ENCODE data around the gene PYDC2.

The PYDC2 gene

DNA sequence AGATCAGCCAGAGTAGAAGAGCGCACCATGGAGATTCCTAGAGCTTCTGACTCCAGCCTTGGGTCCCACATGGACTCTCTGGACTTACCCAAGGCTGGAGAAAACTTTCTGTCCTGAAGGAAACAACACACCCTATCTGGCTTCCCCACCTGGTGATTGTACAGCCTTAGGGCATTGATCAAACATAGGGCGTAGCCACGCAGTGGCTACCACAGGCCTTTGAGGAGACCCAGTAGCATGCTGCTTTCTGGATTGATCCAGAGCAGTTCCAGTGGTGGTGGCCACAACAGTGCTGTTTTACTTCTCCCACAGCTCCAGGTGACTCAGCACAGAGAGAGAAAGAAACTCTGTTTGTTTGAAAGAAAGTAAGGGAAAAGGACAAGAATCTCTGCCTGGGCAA lies 23.5 kb downstream of the PYDC2 start:
- TF ChIP-seq, protein P1, sequence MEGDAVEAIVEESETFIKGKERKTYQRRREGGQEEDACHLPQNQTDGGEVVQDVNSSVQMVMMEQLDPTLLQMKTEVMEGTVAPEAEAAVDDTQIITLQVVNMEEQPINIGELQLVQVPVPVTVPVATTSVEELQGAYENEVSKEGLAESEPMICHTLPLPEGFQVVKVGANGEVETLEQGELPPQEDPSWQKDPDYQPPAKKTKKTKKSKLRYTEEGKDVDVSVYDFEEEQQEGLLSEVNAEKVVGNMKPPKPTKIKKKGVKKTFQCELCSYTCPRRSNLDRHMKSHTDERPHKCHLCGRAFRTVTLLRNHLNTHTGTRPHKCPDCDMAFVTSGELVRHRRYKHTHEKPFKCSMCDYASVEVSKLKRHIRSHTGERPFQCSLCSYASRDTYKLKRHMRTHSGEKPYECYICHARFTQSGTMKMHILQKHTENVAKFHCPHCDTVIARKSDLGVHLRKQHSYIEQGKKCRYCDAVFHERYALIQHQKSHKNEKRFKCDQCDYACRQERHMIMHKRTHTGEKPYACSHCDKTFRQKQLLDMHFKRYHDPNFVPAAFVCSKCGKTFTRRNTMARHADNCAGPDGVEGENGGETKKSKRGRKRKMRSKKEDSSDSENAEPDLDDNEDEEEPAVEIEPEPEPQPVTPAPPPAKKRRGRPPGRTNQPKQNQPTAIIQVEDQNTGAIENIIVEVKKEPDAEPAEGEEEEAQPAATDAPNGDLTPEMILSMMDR (conservative IDR thresholded peaks at IDR 0.05; ENCODE audit: low read depth, low read length) = no peak
- DNase-seq (ENCODE audit: low read depth) = no peak
- H3K4me3 ChIP-seq (ENCODE audit: low read length) = no peak overlapping the region

DNA sequence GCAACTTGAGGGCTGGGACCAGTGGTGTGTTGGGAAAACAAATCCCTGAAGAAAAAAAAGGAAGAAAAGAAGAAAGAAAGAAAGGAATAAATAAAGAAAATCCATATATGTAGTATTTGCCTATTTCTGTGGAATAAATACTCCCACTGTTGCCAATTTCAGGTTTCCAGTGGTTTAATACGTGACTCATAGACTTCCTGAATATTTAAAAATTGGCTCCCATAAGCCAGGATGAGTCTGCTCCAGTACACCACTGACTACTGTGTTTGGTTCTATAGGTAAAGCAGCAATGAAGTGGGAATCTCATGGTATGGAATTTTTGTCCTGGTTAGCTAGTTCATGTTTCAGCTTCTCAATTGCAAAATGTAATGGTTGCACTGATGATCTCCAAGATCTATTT lies 31.6 kb downstream of the PYDC2 start:
- DNase-seq (ENCODE audit: low read depth) = no peak
- TF ChIP-seq, protein P1 (conservative IDR thresholded peaks at IDR 0.05; ENCODE audit: low read depth, low read length) = no peak
- no peak overlapping the region for H3K4me3 ChIP-seq (ENCODE audit: low read length)

DNA sequence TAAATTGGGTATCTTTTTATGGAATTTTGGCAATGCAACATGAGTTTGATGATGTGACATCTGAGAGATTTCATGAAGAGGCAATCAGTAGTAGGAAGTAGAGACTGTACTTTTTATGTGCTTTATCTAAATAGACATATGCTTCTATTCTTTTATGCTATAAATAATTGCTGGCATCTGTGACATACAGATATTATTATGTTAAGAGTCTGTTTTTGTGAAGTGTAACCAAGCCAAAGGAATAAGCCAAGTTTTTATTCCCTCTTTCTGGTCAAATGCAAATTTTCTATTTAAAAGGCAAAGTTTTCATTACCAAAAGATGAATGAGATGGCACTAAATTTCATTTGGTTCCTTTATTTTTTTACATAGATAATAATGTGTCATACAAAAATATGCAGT lies 32.4 kb downstream of the PYDC2 start:
- no peak overlapping the region for H3K4me3 ChIP-seq (ENCODE audit: low read length)
- TF ChIP-seq, protein P1 (conservative IDR thresholded peaks at IDR 0.05; ENCODE audit: low read depth, low read length) = no peak
- no peak for DNase-seq (ENCODE audit: low read depth)

DNA sequence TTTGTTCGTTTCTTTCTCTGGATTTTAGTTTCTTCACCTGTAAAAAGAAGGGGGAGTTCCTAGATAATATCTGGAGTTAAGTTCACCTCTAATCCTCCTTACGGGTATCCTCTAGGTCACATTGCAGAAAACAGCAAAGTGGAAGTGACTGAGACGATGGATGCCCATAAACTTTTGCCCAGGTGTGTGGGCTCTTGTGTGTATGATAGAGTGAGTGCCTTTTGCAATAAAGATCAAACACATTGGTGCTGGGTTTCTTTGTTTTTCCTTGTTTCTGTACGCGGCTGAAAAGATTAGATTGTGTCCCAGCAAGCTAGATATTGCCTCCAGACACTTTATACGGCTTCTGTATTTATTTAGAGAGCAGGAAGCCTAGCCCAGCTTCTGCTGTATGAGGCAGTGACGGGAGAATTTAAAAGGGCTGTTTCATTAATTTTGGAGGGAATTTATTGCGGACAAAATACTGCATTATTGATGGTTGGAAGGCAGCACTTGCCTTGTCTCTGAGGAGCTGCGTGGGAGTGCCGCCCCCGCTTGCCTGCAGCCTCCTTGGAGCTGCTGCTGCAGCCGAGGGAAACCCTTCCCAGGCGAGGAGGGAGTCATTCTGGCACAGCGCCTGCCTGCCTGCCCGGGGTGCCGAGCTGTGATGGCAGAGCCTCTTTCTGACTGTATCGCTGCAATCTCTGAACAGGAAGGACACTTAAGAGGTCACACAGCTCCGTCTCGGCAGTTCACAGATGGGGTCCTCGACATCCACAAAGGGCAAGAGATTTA lies 38.5 kb downstream of the PYDC2 start:
- peak overlapping the region; percentile 24 for H3K4me3 ChIP-seq (ENCODE audit: low read length)
- no peak for DNase-seq (ENCODE audit: low read depth)

DNA sequence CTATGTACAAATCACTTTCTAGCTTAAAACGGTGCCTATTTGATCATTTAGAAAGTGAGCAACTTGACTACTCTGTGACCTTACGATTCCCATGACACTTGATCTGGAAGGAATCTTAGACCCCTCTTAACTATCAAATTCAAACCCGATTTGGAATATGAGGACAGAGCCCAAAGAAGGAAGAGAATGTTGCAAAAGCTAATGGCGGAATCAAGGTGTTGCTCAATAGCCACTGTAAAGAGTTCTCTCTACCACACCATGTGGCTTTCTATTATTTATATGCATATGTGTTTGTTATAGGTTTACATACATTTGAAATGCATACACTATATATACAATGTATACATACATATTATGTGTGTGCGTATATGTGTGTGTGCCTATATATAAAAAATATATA lies 39.9 kb downstream of the PYDC2 start:
- TF ChIP-seq, protein P1 (conservative IDR thresholded peaks at IDR 0.05; ENCODE audit: low read depth, low read length) = no peak

More for the DNA sequence above, 38.5 kb downstream of the PYDC2 start:
- TF ChIP-seq, protein P1 (conservative IDR thresholded peaks at IDR 0.05; ENCODE audit: low read depth, low read length) = no peak

DNA sequence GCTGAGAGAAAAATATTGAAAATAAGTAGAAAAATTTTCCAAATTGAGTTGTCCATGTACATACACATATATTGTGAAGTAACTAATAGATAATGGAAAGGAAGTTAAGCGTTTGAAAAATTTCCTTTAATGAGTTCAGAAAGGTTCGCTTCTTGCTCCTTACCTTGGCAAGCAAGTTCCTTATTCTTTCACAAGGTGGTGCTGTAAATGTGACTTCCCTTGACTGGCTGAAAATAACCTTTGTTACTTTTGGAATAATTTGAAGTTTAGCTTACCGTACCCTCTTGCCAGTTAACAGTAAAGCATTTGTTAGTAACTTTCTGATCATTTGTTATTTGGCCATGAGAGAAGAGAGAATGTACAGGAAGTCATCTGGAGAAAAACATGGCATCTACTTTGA lies 41.6 kb downstream of the PYDC2 start:
- no peak for DNase-seq (ENCODE audit: low read depth)
- TF ChIP-seq, protein P1 (conservative IDR thresholded peaks at IDR 0.05; ENCODE audit: low read depth, low read length) = peak; percentile 70
- H3K4me3 ChIP-seq (ENCODE audit: low read length) = no peak overlapping the region

More for the DNA sequence above, 39.9 kb downstream of the PYDC2 start:
- H3K4me3 ChIP-seq (ENCODE audit: low read length) = no peak overlapping the region
- DNase-seq (ENCODE audit: low read depth) = no peak

DNA sequence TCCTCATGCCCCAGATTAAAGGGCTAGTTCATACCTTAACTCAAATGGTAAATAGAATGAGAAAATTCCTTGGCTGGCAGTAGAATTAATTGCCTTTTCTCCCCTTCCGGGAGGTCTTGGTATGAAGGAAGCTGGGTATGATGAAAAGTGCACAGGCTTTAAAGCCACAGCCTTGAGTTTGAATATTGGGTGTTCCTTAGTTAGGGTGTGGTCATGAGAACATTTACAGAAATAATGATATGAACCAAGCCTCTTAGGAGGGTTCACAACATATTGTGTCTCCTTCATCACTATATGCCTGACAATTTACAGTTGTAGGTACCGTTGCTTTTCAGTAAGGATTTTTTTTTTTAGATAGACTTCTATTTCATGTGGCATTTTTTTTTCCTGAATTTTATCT lies 48.1 kb downstream of the PYDC2 start:
- TF ChIP-seq, protein P1 (conservative IDR thresholded peaks at IDR 0.05; ENCODE audit: low read depth, low read length) = no peak
- DNase-seq (ENCODE audit: low read depth) = no peak
- H3K4me3 ChIP-seq (ENCODE audit: low read length) = no peak overlapping the region
